ENCODE results near the gene C1QTNF9. TPM values are rescaled to one million over a fixed set of nuclear protein-coding genes. Genes with fewer than 3 reads are reported as not detected.

C1QTNF9 gene
- total and polyA plus RNA-seq, 2 experiments from 2014 or later: not detected

DNA sequence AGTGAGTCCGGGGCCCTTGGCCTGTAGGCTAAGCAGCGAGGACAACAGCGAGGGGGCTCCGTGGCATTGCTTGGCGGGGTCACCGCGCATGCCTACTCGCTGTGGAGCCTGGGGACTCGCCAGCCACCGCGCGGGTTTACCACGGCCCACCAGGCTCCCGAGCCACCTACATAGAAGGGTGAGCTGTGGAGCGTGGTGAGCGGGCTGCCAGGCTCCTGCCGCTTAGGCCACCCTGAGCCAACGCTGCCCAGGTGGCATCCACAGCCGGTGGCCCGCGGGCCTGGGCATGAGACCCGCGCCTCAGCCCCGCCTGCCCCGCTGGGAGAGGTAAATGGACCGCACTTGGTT, 31.2 kb downstream of the C1QTNF9 start:
- Histone ChIP-seq H3K36me3 (replicated peaks; ENCODE audit: insufficient read depth, low read depth) (no peaks in the 10 kb centered on the region), H3K27me3 (no peaks in the 10 kb centered on the region), H3K4me2 (no peak overlapping the region), H3K4me3 (no peak overlapping the region), H4K20me1 (ENCODE audit: insufficient read depth, poor library complexity, severe bottlenecking) (no peaks in the 10 kb centered on the region), H3K4me1 (ENCODE audit: insufficient read depth) (no peaks in the 10 kb centered on the region), H3K27ac (no peak overlapping the region), H2AFZ (no peak overlapping the region), H3K9me3 (ENCODE audit: low read depth) (no peaks in the 10 kb centered on the region), H3K79me2 (no peaks in the 10 kb centered on the region), H3K9me2 (replicated peaks; ENCODE audit: insufficient read depth) (no peaks in the 10 kb centered on the region)
- DNase-seq (ENCODE audit: low spot score): no peak
- TF ChIP-seq, protein P1, sequence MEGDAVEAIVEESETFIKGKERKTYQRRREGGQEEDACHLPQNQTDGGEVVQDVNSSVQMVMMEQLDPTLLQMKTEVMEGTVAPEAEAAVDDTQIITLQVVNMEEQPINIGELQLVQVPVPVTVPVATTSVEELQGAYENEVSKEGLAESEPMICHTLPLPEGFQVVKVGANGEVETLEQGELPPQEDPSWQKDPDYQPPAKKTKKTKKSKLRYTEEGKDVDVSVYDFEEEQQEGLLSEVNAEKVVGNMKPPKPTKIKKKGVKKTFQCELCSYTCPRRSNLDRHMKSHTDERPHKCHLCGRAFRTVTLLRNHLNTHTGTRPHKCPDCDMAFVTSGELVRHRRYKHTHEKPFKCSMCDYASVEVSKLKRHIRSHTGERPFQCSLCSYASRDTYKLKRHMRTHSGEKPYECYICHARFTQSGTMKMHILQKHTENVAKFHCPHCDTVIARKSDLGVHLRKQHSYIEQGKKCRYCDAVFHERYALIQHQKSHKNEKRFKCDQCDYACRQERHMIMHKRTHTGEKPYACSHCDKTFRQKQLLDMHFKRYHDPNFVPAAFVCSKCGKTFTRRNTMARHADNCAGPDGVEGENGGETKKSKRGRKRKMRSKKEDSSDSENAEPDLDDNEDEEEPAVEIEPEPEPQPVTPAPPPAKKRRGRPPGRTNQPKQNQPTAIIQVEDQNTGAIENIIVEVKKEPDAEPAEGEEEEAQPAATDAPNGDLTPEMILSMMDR (IDR thresholded peaks at IDR 0.05; ENCODE audit: poor library complexity): no peak
- no peak for TF ChIP-seq EZH2 (IDR thresholded peaks at IDR 0.05; ENCODE audit: borderline replicate concordance)
- no peak for TF ChIP-seq EZH2phosphoT487 (IDR thresholded peaks at IDR 0.05; ENCODE audit: low read depth, severe bottlenecking, unreplicated experiment)
- WGBS (ENCODE audit: low lambda C conversion rate, missing lambda C conversion rate): over 99% methylated on average over 13 of the region's 26 CpGs

DNA sequence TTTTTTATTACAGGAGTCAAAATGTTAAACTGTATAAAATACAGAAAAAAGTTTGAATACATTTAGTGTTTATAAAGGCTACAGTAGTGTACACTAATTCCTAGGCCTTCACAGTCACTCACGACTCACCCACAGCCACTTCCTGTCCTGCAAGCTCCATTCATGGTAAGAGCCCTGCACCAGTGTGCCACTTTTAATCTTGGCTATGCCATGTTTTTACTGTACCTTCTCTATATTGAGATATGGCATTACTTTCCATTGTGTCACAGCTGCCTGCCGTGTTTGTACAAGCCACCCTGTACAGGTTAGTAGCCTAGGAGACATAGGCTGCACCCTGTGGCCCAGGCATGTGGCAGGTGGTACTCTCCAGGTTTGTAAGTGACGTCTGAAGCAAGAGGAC, 32.1 kb downstream of the C1QTNF9 start:
- no peaks in the 10 kb centered on the region for H3K36me3 ChIP-seq (replicated peaks; ENCODE audit: insufficient read depth, low read depth)
- no peak overlapping the region for H3K4me3 ChIP-seq
- H3K4me1 ChIP-seq (ENCODE audit: insufficient read depth): no peaks in the 10 kb centered on the region
- H3K27me3 ChIP-seq: no peaks in the 10 kb centered on the region
- DNase-seq (ENCODE audit: low spot score): no peak
- H3K27ac ChIP-seq: no peak overlapping the region
- no peaks in the 10 kb centered on the region for H3K9me2 ChIP-seq (replicated peaks; ENCODE audit: insufficient read depth)
- no peaks in the 10 kb centered on the region for H3K79me2 ChIP-seq
- H2AFZ ChIP-seq: no peak overlapping the region
- H3K4me2 ChIP-seq: no peak overlapping the region
- H3K9me3 ChIP-seq (ENCODE audit: low read depth): no peaks in the 10 kb centered on the region
- no peak for TF ChIP-seq EZH2 (IDR thresholded peaks at IDR 0.05; ENCODE audit: borderline replicate concordance)
- no peak for TF ChIP-seq EZH2phosphoT487 (IDR thresholded peaks at IDR 0.05; ENCODE audit: low read depth, severe bottlenecking, unreplicated experiment)
- TF ChIP-seq, protein P1 (IDR thresholded peaks at IDR 0.05; ENCODE audit: poor library complexity): no peak
- 86% methylated on average over 3 of the region's 3 CpGs for WGBS (ENCODE audit: low lambda C conversion rate, missing lambda C conversion rate)
- H4K20me1 ChIP-seq (ENCODE audit: insufficient read depth, poor library complexity, severe bottlenecking): no peaks in the 10 kb centered on the region

DNA sequence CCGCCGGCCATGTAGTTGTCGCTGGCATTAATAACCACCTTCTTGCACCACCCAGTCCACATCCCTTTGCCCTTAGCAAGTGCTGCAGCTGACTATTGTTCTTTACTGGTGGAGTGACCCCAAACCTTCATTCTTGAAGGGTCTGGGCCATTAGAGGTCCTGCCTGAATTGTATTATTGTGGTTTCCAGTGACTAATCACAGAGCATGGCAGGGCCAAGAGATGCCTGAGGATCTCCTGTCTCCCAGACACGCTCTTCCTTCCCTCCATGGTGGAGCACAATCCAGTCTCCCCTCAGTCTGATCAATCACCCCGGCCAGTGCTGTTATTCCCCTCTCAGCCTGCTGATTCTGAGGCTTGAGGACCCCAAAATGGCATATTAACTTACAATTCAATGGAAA, 39.0 kb downstream of the C1QTNF9 start:
- Histone ChIP-seq H3K9me3 (ENCODE audit: low read depth) (no peaks in the 10 kb centered on the region), H3K4me3 (no peak overlapping the region), H3K4me1 (ENCODE audit: insufficient read depth) (no peaks in the 10 kb centered on the region), H3K79me2 (no peaks in the 10 kb centered on the region), H3K4me2 (no peak overlapping the region), H3K27me3 (no peaks in the 10 kb centered on the region), H2AFZ (no peak overlapping the region), H3K9me2 (replicated peaks; ENCODE audit: insufficient read depth) (no peaks in the 10 kb centered on the region), H3K27ac (no peak overlapping the region), H4K20me1 (ENCODE audit: insufficient read depth, poor library complexity, severe bottlenecking) (no peaks in the 10 kb centered on the region), H3K36me3 (replicated peaks; ENCODE audit: insufficient read depth, low read depth) (no peaks in the 10 kb centered on the region)
- WGBS (ENCODE audit: low lambda C conversion rate, missing lambda C conversion rate): 95% methylated on average over 5 of the region's 5 CpGs
- no peak for DNase-seq (ENCODE audit: low spot score)
- TF ChIP-seq EZH2phosphoT487 (IDR thresholded peaks at IDR 0.05; ENCODE audit: low read depth, severe bottlenecking, unreplicated experiment) (no peak), EZH2 (IDR thresholded peaks at IDR 0.05; ENCODE audit: borderline replicate concordance) (no peak)
- TF ChIP-seq, protein P1 (IDR thresholded peaks at IDR 0.05; ENCODE audit: poor library complexity): no peak
